ENCODE measurements around the gene STAT5B.

GRCh38 chr17:42203354-42203753 is 72.8 kb downstream of the STAT5B start:
- no peak for TF ChIP-seq ZNF232 (CRISPR knock-in tag; IDR thresholded peaks at IDR 0.05)
- TF ChIP-seq, protein P1, sequence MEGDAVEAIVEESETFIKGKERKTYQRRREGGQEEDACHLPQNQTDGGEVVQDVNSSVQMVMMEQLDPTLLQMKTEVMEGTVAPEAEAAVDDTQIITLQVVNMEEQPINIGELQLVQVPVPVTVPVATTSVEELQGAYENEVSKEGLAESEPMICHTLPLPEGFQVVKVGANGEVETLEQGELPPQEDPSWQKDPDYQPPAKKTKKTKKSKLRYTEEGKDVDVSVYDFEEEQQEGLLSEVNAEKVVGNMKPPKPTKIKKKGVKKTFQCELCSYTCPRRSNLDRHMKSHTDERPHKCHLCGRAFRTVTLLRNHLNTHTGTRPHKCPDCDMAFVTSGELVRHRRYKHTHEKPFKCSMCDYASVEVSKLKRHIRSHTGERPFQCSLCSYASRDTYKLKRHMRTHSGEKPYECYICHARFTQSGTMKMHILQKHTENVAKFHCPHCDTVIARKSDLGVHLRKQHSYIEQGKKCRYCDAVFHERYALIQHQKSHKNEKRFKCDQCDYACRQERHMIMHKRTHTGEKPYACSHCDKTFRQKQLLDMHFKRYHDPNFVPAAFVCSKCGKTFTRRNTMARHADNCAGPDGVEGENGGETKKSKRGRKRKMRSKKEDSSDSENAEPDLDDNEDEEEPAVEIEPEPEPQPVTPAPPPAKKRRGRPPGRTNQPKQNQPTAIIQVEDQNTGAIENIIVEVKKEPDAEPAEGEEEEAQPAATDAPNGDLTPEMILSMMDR (IDR thresholded peaks at IDR 0.05) = no peak
- TF ChIP-seq E2F1 (CRISPR knock-in tag; IDR thresholded peaks at IDR 0.05) = no peak
- no peak for TF ChIP-seq IRF1 (CRISPR knock-in tag; IDR thresholded peaks at IDR 0.05)
- TF ChIP-seq ZNF423 (CRISPR knock-in tag; IDR thresholded peaks at IDR 0.05) = no peak
- no peak for TF ChIP-seq FOXK1 (CRISPR knock-in tag; IDR thresholded peaks at IDR 0.05)
- TF ChIP-seq MLX (CRISPR knock-in tag; IDR thresholded peaks at IDR 0.05) = no peak
- TF ChIP-seq NFE2L1 (CRISPR knock-in tag; IDR thresholded peaks at IDR 0.05) = no peak
- TF ChIP-seq ZNF138 (CRISPR knock-in tag; conservative IDR thresholded peaks at IDR 0.05) = no peak
- no peak for TF ChIP-seq NR2C2 (CRISPR knock-in tag; IDR thresholded peaks at IDR 0.05)
- TF ChIP-seq CREB1 (CRISPR knock-in tag; IDR thresholded peaks at IDR 0.05) = no peak
